SW480 (cell line): ENCODE results near the gene SMIM22.

Experiments used
- DNase-seq: peaks from one replicate; pipeline ENCODE4 v3.0.0-alpha.2; 2016; ENCODE audit warnings: low spot score

The SMIM22 gene, protein sequence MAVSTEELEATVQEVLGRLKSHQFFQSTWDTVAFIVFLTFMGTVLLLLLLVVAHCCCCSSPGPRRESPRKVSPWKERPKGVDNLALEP

DNA sequence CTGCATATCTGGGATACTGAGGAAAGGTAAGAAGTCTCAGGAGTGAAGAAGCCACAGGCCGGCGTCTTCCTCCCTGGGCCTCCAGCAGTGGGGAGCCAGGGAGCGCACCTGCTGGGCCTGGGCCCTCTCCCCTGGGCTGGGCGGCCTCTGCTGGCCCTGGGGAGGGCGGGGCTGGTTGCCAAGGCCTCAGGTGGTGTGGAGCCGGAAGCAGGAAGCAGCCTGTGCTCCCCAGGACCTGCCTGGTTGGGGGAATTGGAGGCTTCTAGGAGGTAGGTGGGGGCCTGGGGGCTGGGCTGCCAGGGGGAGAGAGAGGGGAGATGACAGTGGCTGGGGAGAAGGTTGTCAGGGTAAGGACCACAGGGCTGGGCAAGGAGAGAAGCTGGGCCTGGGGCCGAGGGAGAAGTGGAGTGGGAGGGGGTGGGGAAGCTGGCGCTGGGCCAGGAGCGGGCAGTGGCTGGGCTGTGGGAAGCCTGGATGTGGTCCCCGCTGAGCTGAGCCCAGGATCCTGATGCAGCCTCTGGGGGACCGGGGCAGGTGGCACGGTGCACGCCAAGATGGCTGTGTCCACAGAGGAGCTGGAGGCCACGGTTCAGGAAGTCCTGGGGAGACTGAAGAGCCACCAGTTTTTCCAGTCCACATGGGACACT is at the start of gene SMIM22:
SMIM22 (plus strand) TSS at position 189 of the 647 bp plus-strand sequence; CDS start at position 555, 366 bp downstream.
- DNase-seq = peak; percentile 75

DNA sequence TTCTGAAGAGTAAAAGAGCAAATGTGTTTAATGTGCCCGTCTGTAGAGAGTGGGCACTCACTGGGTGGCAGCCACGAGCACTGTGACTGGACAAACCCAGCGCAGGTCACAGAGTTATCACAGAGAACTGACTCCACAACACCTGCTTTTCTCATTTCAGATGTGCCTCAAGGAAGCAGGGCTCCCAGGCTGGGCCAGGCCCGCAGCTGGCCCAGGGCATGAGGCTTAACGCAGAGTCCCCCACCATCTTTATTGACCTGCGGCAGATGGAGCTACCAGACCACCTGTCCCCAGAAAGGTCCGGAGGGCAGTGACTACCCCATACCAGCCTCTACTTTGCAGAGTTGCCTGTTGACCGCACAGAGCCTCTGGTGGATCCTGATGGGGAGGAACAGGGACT is 49.0 kb upstream of the SMIM22 start:
- no peak for DNase-seq

DNA sequence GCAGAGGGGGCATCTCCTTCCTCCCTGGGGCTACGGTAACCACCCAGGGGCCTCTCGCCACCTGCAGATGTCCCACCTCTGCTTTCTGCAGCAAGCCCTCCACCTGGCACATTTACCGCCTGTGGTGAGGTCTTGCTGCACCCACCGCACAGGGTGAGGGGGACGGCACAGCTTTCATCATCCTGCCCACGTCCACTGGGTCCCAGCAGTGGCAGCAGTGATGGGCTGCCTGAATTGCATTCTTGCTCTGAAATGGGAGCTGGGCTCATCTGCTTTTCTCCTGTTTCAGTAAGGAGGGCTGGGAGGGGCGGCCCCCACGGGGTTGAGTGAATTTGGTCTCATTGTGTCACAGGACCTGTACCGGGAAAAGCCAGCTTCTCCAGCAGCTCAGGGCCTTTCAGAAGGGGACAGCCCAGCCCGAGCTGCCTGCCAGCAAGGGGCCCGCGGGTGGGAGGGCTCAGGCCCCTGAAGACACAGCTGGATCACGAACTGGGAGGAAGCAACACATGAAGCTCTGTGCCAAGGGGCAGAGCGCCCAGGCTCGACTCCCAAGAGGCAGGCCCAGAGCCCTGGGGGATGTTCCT is 48.1 kb upstream of the SMIM22 start:
- no peak for DNase-seq

DNA sequence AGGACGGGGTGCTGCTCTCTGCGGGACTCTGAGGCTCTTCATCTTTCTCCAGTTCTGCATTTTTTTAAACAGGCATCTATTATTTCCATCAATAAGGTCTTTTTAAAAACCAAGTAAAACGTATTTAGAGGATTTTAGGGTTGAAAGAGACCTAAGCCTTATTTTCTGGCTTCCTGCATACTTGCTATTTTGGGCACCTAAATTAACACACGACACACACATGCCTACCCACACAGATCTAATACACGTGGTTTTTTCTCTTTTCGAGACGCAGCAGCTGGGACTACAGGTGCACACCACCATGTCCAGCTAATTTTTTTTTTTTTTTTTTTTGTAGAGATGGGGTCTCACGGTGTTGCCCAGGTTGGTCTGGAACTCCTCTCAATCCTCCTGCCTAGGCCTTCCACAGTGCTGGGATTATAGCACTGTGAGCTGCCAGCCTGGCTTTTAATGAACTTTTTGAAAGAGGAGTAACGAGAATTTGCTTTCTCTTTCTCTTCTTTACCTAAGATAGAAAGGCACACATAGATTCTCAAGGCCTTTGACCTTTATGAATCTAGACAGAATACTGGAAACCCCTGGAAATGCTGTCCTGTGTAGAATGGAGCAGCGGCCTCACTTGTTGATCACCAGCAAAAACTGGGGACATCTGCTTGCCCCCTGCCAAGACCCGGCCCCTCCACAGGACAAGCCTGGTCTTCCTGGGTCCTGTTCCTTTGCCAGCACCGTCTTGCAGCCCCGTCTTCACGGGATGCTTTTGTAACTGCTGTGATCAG is 47.1 kb upstream of the SMIM22 start:
- DNase-seq = no peak

DNA sequence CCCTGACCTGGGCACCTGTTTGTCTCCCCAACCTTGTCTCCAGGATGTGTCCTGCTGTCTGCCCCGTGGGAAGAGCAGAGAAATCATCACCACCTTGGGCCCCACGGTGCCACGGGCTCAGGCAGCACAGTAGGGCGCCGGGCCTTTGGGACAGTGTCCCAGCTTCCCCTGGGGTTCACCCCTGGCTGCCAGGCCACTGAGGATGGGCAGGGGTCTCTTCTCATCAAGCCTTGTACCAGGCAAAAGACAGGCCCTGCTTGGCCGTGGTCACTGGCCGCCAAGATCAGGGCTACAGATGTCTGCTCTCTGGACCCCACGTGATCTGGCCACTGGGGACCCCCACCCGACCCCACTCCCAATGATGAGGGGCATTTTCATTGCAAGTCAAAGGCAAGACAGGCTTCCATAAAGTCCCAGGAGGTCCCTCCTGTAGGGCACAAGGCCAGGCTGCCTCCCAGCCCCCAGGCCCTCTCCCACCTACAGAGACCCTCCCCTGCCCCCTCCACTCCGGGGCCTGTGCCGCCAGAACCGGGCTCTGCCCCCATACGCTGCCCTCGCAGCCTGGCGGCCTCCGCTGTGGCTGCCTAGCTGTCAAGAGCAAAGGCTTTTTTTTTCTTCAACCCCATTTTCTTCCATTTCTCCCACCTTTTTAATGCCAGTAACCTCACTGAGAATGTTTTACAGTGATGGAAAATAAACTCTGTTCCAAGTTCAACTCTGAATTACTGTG is 46.3 kb upstream of the SMIM22 start:
- no peak for DNase-seq

DNA sequence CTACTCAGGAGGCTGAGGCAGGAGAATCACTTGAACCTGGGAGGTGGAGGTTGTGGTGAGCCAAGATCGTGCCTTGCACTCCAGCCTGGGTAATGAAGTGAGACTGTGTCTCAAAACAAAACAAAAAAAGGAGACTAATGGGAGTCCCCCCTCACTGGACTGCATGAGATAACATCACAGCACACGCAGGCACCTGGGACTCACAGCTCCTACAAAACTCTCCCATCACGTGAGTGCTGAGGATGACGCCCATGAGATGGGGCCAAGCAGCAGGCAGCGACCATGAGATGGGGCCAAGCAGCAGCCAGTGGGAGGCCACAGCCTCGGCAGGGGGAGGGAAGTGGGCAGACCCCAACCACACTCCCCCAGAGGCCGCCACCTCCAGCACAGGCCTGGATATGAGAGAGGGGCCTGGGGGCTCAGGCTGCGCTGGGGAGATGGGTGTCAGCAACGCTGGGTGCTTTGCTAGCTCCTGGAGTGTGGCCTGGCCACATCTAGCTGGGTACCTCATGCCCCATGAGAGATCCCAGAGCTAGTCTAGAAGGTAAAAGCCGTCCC is 45.4 kb upstream of the SMIM22 start:
- DNase-seq = no peak

DNA sequence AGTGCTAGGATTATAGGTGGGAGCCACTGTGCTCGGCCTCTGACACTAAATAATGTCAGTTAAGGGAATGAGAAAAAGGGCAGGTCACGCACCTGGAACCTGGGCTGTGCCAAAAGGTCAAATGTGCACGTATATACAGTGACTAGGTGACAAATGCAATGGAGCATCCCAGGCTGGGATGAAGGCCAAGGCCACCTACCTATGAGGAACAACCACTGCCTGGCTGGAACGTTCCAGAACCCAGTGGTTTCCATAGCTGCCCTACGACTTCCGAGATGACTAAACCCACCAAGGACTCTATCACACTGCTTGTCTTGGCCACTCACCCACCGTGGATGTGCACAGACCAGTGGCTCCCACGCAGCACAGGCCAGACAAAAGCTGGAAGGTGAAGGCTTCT is 44.3 kb upstream of the SMIM22 start:
- no peak for DNase-seq

DNA sequence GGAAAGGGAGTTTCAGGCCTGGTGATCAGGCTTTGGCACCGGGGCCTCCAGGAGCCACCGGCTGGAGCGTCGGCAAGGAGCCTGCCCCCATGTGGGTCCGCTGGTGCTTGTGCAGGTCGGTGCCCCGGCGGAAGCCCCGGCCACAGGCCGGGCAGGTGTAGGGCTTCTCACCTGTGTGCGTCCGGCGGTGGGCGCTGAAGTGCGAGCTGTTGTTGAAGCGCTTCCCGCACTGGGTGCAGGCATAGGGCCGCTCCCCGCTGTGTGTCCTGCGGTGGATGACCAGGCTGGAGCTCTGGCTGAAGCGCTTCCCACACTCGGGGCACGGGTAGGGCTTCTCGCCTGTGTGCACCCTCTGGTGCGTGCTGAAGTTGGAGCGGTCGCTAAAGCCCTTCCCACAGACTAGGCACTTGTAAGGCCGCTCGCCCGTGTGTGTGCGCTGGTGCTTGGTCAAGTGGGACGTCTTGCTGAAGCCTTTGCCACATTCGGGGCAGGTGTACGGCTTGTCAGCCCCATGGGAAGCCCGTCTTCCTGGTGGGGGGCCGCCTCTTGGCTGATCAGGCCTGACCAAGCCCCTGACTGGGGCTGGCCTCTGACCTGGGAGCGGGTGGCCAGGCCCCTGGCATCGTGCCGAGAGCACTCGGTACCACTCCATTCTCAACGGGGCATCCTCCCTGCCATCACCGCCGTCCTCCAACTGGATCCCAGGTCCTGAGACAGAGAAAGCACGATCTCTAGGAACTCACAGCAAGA is 42.6 kb upstream of the SMIM22 start:
- DNase-seq = no peak

DNA sequence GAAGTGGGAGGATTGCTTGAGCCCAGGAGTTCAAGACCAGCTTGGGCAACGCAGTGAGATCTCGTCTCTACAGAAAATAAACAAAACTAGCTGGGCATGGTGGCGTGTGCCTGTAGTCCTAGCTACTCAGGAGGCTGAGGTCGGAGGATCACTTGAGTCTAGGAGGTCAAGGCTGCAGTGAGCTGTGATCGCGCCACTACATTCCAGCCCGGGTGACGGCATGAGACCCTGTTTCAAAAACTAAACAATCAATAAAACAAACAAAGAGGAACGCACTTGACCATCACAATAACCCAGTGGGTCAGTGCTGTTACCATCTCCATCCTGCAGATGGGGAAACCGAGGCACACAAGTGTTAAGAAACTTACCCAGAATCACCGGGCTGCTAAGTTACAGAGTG is 41.9 kb upstream of the SMIM22 start:
- no peak for DNase-seq

DNA sequence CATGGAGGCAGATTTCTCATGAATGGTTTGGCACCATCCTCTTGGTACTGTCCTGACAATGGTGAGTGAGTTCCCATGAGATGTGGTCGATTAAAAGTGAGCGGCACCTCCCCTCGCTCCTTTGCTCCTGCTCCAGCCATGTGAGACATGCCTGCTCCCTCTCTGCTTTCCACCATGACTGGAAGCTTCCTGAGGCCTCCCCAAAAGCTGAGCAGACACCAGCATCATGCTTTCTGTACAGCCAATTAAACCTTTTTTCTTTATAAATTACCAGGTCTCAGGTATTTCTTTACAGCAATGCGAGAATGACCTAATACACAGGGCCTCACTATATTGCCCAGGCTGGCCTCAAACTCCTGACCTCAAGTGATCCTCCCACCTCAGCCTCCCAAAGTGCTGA is 40.3 kb upstream of the SMIM22 start:
- no peak for DNase-seq

DNA sequence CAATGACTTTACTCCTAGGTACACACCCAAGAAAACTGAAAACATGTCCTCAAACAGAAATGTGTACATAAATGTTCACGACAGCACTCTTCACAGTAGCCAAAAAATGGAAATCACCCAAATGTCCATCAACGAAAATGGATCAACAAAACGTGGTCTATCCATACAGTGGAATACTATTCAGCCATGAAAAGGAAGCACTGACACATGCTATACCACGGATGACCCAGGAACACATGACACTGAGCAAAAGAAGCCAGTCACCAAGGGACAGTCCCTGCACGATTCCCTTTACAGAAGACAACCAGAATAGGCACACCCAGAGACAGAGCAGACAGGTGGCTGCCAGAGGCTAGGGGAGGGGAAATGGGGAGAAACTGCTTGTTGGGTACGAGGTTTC is 39.5 kb upstream of the SMIM22 start:
- DNase-seq = no peak

DNA sequence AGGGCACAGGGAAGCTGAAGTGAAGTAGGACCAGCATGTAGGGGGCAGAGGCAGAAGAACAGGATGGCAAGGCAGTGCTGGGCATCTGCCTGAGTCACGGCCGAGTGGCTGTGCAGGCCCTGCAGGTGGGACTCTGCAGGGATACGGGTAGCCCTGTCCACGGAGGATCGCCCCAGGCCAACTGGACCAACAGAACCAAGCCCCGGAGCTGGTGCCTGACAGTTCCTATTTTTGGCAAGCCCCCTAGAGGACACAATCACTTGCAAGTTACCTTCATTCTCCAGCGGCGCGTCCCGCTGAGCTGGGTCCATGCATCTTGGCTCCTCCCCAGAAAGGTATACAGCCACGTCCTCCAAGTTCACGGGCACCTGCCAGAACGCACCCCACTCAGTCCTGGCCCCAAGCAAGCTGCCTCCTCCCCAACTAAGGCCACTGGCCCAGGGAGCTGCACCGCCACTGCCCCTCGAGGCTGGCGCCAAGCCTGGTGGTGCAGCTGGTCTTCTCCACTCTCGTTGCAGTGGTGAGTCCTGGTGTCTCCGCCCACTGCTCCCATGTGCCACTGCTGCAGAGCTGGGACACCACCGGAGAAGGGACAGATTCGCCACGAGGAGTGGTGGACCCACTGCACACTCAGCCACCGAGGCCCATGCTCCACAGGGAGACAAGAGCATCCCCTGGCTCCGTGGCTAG is 34.8 kb upstream of the SMIM22 start:
- DNase-seq = no peak

DNA sequence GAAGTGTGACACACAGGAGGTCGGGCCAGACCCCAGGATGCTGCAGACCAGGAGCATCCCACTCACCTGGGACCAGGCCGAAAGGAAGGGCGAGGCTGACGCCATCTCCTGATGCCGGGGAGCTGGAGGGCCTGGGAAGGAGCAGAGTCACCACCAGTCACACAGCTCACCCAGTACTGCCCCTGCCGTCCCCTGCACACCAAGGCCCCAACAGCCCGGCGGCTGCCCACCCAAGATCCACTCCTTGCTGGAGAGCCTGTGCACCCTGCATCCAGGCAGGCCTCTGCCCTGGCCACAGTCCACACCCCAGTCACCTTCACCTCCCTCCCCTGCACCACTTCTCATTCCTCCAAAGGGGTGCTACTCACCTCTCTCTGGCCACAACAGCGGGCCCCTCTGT is 33.0 kb upstream of the SMIM22 start:
- no peak for DNase-seq

DNA sequence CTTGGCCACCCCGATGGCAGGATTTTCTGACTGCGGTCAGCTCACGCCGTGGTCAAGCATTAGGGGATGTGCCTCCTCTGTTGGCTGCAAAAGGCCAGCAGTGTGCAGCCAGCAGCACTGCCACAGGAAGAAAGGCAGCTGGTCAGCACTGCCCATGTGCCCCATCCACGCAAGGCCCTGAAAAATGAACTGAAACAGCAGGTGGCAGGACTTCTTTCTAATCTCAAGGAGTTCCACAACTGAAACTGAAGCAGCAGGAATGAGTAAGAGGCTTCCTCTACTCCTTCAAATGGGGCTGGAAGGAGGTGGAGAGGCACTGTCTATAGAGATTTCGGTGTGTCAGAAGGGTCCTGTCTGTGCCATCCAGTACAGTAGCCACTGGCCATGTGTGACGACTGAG is 31.4 kb upstream of the SMIM22 start:
- no peak for DNase-seq

DNA sequence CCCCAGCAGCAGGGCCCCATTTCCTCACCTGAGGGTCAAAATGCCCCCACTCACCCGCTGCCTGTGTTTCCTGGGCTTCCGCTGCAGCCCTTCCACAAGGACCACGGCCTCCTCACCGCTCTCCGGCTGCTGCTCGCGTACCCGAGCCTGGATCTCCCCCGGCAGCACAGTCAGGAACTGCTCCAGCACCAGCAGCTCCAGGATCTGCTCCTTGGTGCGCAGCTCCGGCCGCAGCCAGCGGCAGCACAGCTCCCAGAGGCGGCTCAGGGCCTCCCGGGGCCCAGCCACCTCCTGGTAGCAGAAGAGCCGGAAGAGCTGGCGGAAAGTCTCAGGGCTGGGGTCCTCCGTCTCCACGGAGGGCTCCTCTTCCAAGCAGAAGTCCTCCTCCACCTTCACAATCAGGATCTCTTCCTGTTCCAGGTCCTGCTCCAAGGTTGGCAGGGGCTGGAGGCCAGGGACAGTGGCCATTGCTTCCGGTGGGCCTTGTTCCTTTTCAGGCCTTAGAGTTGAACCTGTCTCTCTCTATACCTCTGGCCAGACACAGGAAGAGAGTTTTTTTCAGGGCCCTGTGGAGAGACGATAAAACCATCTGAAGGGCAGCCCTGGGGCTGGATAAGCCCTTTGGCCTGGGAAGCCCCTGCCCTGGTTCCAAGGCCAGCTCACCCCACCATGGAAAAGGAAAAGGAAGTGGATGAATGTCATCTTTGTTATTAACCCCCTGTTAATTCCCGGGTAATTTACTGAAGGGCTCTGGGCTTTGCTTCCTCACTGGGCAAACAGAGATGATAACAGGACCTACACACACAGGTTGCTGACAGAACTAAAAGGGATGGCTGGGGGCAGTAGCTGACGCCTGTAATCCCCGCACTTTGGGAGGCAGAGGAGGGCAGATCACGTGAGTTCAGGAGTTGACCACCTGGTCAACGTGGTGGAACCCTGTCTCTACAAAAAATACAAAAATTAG is 29.4 kb upstream of the SMIM22 start:
- no peak for DNase-seq

DNA sequence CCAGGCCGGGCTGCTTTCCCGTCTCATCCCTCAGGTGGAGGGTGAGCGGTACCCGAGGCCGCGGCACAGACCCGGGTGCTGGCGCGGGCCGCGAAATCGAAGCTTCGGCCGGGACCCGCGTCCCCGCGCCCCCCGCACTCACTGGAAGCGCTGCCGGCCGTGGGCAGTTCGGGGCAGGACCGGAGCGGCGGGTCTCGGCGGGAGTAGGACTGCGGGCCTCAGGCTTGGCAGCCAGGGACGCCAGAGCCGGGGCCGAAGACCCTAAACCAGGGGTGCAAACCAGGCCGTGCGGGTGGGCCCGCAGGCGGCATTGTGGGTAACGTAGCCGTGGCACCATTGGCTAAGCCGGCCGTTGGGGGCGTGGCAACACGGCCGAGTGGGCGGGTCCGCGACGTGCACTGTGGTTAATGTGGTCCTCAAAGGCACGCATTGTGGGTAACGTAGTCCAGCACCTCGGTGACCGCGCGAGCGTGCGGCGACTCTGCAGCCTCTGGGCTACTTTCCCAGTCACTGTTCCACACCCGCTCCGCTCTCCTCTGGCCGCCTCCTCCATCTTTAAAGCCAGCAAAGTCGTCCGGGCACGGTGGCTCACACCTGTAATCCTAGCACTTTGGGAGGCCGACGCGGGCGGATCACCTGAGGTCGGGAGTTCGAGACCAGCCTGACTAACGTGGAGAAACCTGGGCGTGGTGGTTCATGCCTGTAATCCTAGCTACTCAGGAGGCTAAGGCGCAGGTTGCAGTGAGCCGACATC is 28.1 kb upstream of the SMIM22 start, which contains the start of gene ZNF500:
ZNF500 (minus strand) TSS at position 288 of the 754 bp plus-strand sequence. CDS start 1,184 bp downstream, outside the sequence.
- peak; percentile 95 for DNase-seq

DNA sequence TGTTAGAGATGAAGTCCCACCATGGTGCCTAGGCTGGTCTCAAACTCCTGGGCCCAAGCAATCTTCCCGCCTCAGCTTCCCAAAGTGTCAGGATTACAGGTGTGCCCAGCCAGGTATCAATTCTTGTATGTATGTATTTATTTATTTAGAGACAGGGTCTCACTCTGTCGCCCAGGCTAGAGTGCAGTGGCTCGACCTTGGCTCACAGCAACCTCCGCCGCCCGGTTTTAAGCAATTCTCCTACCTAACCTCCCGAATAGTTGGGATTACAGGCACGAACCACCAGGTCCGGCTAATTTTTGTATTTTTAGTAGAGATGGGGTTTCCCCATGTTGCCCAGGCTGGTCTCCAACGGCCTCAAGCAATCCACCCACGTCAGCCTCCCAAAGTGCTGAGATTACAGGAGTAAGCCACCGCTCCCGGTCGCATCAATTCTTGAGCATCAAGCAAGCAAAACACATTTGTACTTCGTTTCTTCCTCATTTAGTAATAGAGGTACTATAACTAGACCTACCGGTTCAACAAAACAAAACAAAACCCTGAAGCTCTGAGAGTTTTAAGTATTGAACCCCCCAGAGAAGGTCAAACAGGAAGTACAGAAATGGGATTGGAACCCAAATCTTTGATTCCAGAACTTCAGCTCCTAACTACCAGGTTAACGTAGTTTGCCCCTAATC is 27.2 kb upstream of the SMIM22 start:
- DNase-seq = peak; percentile 16
